Astrocyte of the cerebellum (primary cell): ENCODE data around the gene LRRC8D.

Experiments used
- DNase-seq: peaks from one replicate; pipeline ENCODE4 v3.0.0-alpha.2; 2011; ENCODE audit warnings: low read depth
- H3K4me3 ChIP-seq: 2 replicates; pipeline ENCODE4 v1.5.1; 2011; ENCODE audit warnings: mild to moderate bottlenecking, low read depth, low read length, moderate library complexity
- CTCF ChIP-seq: IDR thresholded peaks from 2 replicates; pipeline ENCODE4 v1.5.1; 2012; ENCODE audit warnings: low read length, low read depth, moderate library complexity, mild to moderate bottlenecking; ENCODE audit errors: missing control alignments
- in situ Hi-C: cut with HindIII; loops from 2 replicates; pipeline ENCODE4 v1.10.0; 2017; ENCODE audit warnings: low sequenced_read_pairs

Gene LRRC8D

GRCh38 chr1:89904219-89904980, 83.6 kb downstream of the LRRC8D start:
- no peak for TF ChIP-seq CTCF
- in situ Hi-C loops, result no loop called here
- DNase-seq, result no peak
- no peak overlapping the region for H3K4me3 ChIP-seq

GRCh38 chr1:89905395-89906058, 84.7 kb downstream of the LRRC8D start:
- in situ Hi-C loops, result no loop called here

GRCh38 chr1:89906088-89906487, 85.3 kb downstream of the LRRC8D start:
- H3K4me3 ChIP-seq, result no peak overlapping the region
- in situ Hi-C loops, result no loop called here
- DNase-seq, result no peak
- TF ChIP-seq CTCF, result no peak

More at GRCh38 chr1:89905395-89906058, 84.7 kb downstream of the LRRC8D start:
- DNase-seq, result no peak
- TF ChIP-seq CTCF, result no peak
- no peak overlapping the region for H3K4me3 ChIP-seq

- no peak overlapping the region for H3K4me3 ChIP-seq
- no peak for TF ChIP-seq CTCF
- DNase-seq, result no peak
- in situ Hi-C loops, result no loop called here
These were observed 86.9 kb downstream of the LRRC8D start for GRCh38 chr1:89907727-89908212.

GRCh38 chr1:89908273-89908671, 87.4 kb downstream of the LRRC8D start:
- H3K4me3 ChIP-seq, result no peak overlapping the region
- no peak for DNase-seq
- TF ChIP-seq CTCF, result no peak
- in situ Hi-C loops, result no loop called here

GRCh38 chr1:89908672-89909436, 88.0 kb downstream of the LRRC8D start:
- no peak for TF ChIP-seq CTCF
- no peak overlapping the region for H3K4me3 ChIP-seq
- no peak for DNase-seq
- in situ Hi-C loops, result no loop called here
